ENCODE measurements around the gene NET1. TPM values are rescaled to one million over a fixed set of nuclear protein-coding genes. Genes with fewer than 3 reads are reported as not detected.

The NET1 gene
- total RNA-seq, 1 donor = 51.0 TPM

GRCh38 chr10:5502061-5502521, 89.7 kb downstream of the NET1 start:
- no peaks in the 10 kb centered on the region for H3K4me1 ChIP-seq (ENCODE audit: insufficient read depth, low read length)
- H3K4me2 ChIP-seq (ENCODE audit: insufficient read depth, low read length) = no peak overlapping the region
- H3K27me3 ChIP-seq (ENCODE audit: insufficient read depth, low read length) = peaks cover 28% of the 10 kb centered on the region
- H2AFZ ChIP-seq (ENCODE audit: low read length) = no peak overlapping the region
- no peaks in the 10 kb centered on the region for H3K9me3 ChIP-seq (ENCODE audit: low read depth, low read length)
- no peak overlapping the region for H3K4me3 ChIP-seq (ENCODE audit: insufficient read depth, low read length)
- no peaks in the 10 kb centered on the region for H3K79me2 ChIP-seq (ENCODE audit: insufficient read depth, low read length)
- no peak for TF ChIP-seq CTCF (IDR thresholded peaks at IDR 0.05; ENCODE audit: extremely low read depth, low read depth, low read length)
- H3K36me3 ChIP-seq (ENCODE audit: insufficient read depth, low read length) = no peaks in the 10 kb centered on the region
- H4K20me1 ChIP-seq (ENCODE audit: insufficient read depth, low read length) = no peaks in the 10 kb centered on the region
- H3K27ac ChIP-seq (ENCODE audit: low read depth, low read length) = no peak overlapping the region
- peak; percentile 85 for DNase-seq (ENCODE audit: insufficient read length, low spot score, missing footprints)

GRCh38 chr10:5502571-5503476, 90.5 kb downstream of the NET1 start:
- DNase-seq (ENCODE audit: insufficient read length, low spot score, missing footprints) = peak; percentile 39
- H3K27me3 ChIP-seq (ENCODE audit: insufficient read depth, low read length) = peaks cover 28% of the 10 kb centered on the region
- no peak for TF ChIP-seq CTCF (IDR thresholded peaks at IDR 0.05; ENCODE audit: extremely low read depth, low read depth, low read length)

GRCh38 chr10:5503477-5503835, 91.1 kb downstream of the NET1 start:
- Histone ChIP-seq H4K20me1 (ENCODE audit: insufficient read depth, low read length) (no peaks in the 10 kb centered on the region), H3K79me2 (ENCODE audit: insufficient read depth, low read length) (no peaks in the 10 kb centered on the region), H3K9me3 (ENCODE audit: low read depth, low read length) (no peaks in the 10 kb centered on the region), H3K4me2 (ENCODE audit: insufficient read depth, low read length) (no peak overlapping the region), H2AFZ (ENCODE audit: low read length) (no peak overlapping the region), H3K36me3 (ENCODE audit: insufficient read depth, low read length) (no peaks in the 10 kb centered on the region), H3K4me1 (ENCODE audit: insufficient read depth, low read length) (no peaks in the 10 kb centered on the region), H3K27me3 (ENCODE audit: insufficient read depth, low read length) (peaks cover 28% of the 10 kb centered on the region), H3K27ac (ENCODE audit: low read depth, low read length) (no peak overlapping the region), H3K4me3 (ENCODE audit: insufficient read depth, low read length) (no peak overlapping the region)
- TF ChIP-seq CTCF (IDR thresholded peaks at IDR 0.05; ENCODE audit: extremely low read depth, low read depth, low read length) = no peak
- peak; percentile 18 for DNase-seq (ENCODE audit: insufficient read length, low spot score, missing footprints)

More at GRCh38 chr10:5502571-5503476, 90.5 kb downstream of the NET1 start:
- Histone ChIP-seq H3K36me3 (ENCODE audit: insufficient read depth, low read length) (no peaks in the 10 kb centered on the region), H3K27ac (ENCODE audit: low read depth, low read length) (no peak overlapping the region), H2AFZ (ENCODE audit: low read length) (no peak overlapping the region), H3K4me1 (ENCODE audit: insufficient read depth, low read length) (no peaks in the 10 kb centered on the region), H4K20me1 (ENCODE audit: insufficient read depth, low read length) (no peaks in the 10 kb centered on the region), H3K4me3 (ENCODE audit: insufficient read depth, low read length) (no peak overlapping the region), H3K4me2 (ENCODE audit: insufficient read depth, low read length) (no peak overlapping the region), H3K79me2 (ENCODE audit: insufficient read depth, low read length) (no peaks in the 10 kb centered on the region), H3K9me3 (ENCODE audit: low read depth, low read length) (no peaks in the 10 kb centered on the region)

Data from osteoblast (primary cell).